DMS 273 (cell line): ENCODE data around the gene TMEM120B.
A peak's percentile ranks its signal among the peaks of the same experiment; 100 is the strongest.

Source experiments
- DNase-seq: peaks from one replicate; lab custom pipeline; 2025; ENCODE audit not compliant: unreplicated experiment; lab: John Stamatoyannopoulos, UW

The TMEM120B gene

DNA sequence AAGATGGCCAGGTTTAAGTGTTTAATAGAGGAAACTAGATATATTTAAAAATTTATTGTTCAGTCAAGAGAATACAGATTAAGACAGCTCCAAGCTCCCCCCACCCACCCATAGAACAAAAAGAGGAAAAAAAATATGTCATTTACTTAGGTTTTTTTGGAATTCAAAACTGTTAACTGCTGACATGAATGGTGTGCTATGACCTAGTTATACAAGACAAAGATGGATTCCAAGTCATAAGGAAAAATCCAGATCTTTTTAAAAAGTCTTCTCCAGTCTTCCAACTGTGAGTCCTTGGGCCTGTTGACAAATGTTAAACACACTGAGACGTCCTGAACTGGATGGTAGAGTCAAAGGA is 89.9 kb downstream of the TMEM120B start:
- DNase-seq = no peak

DNA sequence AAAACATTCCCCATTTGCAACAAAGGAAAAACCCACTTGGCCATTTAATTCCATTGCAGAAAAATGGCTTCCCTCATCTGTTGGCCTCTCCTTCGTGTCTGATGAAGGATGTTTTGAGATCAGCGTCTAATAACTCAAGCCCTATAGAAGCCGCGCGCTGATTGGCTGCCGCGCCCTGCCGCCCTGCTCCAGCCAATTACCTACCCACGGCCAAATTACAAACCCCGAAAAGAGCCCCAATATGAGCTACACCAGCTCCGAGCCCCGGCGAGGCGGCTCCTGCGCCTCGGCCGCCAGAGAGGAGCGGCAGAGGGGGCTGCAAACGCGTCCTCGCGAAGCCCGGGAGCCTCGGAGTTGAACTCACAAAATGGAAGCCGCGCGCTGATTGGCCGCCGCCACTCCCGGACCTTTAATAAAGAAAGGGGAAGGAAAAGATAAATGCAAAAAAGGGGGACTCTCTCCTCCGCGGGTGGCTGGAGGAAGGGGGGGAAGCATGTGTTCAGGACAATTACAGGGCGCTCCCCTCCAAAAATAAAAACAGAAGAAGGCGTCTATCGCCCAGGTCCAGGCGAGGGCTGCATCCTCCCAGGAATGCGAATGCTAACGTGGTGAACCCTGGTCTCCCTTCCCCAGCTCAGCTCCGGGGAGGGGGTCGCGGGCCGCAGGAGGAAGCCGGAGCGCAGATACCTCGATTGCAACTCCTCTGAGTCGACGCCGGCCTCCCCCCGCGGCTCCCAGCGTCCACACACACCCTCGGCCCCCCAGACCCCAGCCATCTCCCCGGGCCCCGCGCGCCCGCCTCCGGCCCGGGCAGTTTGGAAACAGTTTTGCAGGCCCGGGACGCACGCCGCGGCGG is 90.5 kb downstream of the TMEM120B start:
- peak; percentile 94 for DNase-seq

DNA sequence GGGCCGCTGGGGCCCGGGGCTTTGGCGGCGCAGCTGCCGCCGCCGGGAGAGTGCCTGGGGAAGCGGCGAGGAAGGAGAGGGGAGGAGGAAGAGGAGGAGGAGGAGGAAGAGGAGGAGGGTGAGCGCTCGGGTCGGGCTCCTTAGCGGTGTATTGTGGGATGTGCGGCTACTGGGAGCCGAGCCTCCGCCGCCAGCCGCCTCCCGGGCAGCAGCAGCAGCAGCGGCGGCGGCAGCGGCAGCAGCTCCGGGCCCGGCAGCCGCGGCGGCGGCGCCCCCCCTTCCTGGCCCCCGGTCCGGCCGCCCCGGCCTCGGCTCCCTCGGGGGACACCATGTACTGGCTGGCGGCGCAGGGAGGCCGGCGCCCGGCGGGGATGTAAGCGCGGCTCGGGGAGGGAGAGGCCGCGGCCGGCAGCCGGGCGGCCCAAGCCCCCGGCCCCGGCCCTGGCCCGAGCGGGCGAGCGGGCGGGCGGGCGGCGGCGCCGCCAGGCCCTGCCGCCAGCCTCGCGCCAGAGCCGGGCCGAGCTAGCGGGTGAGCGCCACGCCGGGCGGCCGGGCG is 91.4 kb downstream of the TMEM120B start, which contains the start of gene SETD1B:
SETD1B (plus strand) TSS at position 149 of the 556 bp plus-strand sequence. CDS start 729 bp downstream, outside the sequence.
- DNase-seq = peak; percentile 65

DNA sequence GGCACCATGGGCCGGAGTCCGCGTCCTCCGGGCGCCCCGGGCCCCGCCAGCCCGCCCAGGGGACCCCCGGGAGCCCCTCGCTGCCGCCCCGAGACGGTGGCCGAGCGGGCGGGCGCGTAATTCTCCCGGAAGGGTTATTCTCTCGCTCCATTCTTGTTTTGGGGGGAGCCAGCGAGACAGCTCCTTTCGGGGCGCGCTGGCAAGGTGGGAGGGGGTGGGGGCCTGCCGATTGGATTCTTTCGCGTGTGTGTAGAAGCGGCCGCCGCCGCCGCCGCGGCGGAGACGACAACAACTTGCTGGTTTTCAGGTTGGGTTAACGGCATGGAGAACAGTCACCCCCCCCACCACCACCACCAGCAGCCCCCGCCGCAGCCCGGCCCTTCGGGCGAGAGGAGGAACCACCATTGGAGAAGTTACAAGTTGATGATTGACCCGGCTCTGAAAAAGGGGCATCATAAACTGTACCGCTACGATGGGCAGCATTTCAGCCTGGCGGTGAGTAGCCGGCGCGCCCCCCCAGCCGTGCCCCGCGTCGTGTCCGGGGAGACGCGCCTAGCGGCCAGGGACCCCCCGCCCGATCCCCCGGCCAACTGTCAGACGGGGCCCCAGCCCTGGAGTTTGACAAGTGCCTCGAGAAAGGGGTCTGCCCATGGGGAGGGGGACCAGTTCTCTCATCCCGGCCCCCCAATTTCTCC is 92.0 kb downstream of the TMEM120B start:
- DNase-seq = peak; percentile 60

DNA sequence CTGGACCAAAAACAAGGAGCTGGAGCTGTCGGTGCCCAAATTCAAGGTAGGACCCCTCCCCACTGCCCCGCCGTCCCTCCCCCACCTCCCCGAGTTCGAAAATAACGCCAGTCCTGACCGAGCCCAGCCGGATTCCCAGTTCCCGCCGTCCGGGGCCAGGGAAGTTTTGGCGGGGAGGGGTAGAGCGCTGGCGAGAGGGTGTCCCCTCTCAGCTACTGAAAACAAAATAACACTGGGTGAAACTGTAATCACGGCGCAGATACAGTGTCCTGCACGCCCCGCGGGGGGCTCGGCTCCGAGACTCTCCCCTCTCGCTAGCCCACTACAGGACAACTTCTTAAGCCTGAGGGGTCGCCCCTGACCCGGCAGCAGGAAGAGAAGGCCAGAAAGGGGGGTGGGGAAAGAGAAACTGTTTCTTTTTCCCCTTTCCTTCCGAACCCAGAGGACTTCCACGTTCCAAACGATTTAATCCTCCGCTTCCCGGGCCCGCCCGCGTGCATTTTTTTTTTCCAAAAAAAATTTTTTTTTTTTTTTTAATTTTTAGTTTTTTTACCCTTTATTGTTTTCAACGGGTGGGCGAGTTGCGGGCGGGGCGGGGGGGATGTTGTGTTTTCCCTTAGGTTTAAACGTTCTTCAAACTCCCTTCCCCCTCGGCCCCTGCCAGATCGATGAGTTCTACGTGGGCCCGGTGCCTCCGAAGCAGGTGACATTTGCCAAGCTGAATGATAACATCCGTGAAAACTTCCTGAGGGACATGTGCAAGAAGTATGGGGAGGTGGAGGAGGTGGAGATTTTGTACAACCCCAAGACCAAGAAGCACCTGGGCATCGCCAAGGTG is 92.8 kb downstream of the TMEM120B start:
- peak; percentile 26 for DNase-seq

DNA sequence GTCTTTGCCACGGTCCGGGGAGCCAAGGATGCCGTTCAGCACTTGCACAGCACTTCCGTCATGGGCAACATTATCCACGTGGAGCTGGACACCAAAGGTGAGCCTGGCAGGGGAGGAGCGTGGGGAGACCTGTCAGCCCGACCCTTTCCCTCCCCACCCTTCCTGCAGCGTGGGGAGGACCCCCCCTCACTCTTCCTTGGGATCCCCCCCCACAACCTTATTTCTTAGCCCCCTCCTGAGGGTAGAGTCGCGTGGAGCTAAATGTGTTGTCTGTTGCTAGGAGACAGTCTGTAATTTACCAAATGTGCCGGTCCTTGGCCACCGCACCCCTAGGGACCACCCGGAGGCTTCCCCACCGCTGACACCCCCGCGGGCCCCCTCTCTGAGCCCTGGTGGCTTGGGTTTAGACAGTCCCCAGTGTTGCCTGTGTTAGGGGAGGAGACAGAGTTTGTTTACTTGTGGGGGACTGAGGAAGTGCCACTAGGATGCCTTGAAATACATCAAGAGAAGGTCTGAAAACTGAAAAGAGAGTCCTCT is 93.5 kb downstream of the TMEM120B start:
- no peak for DNase-seq

DNA sequence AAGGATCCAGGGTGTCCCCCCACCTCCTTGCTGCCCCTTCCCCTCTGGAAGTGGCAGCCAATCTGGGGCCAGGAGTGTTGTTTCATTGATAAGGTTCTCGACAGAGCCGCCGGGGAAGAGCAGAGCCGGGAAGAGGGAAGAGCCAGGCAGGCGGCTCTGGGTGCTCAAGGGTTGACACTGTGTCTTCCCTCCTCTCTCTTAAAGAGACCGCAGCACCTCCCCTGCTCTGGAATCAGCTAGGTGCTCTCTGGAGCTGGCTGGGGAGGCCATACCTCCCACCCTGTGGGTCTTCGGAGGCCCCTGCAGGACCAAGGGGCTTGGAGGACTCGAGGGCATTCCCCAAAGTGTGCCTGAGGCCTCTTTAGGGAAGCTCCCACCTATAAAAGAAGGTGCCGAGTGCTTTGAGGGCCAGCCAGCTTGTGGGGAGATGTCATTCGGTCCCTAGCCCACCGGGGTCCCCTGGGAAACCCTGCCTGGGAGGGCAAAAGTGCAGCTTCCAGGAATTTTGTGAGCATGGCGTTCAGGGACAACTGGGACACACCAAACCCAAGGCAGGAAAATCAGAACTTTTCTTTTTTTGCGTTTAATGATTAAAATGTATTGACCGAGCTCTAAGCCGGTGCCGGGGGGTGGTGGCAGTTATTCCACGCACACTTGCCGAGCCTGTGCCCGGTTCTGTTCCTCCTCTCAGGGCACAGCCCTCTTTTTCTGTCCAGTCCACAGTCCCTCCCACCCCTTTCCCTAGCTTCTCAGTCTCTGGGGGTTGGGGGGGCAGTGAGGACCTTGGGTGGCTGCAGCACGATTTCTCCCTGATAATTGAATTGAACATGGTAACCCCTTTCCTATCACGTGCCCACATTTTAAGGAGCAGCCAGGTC is 94.2 kb downstream of the TMEM120B start:
- no peak for DNase-seq

DNA sequence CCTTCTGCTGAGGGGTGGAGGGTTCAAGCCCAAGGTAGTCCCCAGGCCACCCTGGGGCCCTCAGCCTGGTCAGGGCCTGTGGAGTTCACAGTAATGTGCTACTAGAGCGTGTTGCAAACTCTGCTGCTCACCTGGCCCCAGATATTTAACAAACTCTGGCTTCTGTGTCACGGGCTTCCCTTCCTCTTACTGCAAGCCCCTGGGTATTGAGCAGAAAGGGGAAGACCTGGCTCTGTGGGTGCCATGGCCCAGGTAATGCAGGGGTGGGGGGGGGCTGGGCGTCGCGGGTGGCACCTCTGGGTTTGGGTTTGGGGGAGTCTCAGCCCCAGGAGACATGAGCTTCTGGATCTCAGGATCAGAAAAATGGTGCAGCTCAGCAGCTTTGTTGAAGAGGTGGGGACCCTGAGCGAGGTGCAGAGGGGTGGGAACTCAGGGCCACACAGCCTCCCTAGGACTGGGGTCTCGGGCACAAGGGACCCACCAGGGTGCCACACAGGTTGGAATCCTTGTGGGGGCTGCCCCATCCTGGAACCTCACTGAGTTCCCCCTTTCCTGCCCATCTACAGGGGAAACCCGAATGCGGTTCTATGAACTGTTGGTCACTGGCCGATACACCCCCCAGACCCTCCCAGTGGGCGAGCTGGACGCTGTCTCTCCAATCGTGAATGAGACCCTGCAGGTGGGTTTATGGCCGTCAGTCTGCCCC is 95.2 kb downstream of the TMEM120B start:
- no peak for DNase-seq

DNA sequence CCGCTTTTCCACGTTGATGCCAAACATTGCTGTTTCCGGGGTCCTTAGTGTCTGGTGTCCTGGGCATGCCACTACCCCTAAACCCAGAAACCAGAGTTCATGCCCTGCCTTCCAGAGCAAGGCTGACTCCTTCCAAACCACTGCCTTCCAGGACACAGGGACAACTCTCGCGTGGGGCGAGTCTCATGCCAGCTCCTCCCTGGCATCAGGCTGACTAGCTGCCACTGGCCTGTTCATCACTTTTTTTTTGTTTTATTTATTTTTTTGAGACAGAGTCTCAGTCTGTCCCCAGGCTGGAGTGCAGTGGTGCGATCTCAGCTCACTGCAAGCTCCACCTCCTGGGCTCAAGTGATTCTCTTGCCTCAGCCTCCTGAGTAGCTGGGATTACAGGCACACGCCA is 96.1 kb downstream of the TMEM120B start:
- DNase-seq = no peak

DNA sequence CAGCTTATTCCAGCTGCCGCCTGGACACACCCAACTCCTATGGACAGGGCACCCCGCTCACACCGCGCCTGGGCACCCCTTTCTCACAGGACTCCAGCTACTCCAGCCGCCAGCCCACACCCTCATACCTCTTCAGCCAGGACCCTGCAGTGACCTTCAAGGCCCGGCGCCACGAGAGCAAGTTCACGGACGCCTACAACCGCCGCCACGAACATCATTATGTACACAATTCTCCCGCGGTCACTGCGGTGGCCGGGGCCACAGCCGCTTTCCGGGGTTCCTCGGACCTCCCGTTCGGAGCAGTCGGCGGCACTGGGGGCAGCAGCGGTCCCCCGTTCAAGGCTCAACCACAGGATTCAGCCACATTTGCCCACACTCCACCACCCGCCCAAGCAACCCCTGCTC is 97.2 kb downstream of the TMEM120B start:
- no peak for DNase-seq

DNA sequence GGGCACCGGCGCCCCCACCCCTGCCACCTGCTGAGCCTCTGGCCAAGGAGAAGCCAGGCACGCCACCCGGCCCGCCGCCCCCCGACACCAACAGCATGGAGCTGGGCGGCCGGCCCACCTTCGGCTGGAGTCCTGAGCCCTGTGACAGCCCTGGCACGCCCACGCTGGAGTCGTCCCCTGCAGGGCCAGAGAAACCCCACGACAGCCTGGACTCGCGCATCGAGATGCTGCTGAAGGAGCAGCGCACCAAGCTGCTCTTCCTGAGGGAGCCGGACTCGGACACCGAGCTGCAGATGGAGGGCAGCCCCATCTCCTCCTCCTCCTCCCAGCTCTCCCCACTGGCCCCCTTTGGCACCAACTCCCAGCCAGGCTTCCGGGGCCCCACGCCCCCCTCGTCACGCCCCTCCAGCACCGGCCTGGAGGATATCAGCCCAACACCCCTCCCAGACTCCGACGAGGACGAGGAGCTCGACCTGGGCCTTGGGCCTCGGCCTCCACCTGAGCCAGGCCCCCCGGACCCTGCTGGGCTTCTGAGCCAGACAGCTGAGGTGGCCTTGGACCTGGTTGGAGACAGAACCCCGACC is 97.8 kb downstream of the TMEM120B start:
- no peak for DNase-seq

DNA sequence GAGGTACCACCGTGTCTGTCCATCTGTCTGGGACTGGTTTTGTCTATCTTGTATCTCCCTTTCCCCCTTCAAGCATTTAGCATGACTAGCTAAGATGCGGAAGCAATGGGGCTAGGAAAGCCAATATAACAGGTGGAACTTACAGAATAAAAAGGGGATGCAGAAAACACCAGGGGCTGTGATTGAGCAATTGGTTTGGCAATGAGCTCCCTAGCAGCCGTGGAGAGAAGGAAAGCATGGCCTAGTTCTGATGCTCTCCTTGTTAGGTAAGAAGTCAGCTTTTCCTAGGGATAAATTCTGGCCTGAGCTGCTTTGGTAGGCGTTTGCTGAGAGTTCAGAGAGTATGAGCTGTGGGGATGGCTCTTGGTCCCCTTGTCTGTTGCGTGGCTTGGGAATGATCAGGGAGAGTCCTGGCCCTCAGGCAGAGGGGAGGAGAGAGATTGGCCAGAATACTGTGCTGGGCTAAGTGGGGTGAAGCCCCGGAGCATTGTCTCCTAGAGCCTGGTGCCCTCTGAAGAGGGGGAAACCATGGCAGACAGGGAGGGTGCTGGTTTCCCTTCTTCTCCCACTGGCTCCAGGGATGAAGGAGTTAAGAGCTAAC is 98.4 kb downstream of the TMEM120B start:
- no peak for DNase-seq

DNA sequence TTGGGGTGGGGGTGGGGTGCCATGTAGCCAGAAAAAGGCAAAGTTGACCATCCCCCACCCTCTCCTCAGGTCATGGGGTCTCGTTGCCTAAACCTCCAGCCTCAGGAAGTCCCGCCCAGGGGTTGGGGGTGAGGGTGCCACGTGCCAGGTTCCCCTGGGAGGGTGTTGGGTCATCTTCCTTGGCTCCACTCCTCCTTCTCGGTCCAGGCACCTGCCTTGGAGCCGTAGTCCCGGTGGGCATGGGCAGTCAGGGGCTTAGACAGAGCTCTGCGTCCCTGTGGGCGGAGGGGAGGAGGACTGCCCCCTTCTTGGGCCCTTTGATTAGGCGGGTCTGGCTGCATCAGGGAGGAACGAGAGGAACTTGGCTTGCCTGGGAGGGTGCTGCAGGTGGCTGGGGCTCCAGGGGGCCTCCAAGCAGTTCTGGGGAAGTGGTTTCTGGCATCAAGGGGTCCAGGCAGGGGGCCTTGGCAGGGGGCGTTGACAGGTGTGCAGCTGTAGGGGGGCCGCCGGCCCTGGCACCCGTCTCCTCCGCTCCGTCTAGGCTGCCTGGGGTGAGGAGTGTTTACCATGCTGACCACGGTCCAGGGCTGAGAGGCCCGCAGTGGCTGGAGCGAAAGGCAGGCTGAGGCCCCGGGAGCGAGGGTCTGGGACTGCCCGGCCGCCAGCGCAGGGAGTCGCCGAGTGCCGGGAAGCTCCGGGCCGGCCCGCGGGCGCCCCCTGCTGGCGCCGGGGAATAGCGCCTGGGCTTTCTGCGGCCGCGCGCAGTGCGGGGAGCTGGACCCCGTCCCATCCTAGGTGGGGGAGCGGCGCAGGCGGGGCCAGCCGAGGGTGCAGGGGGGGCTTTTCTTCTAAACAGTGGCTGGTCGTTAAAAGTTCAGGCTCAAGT is 99.1 kb downstream of the TMEM120B start:
- DNase-seq = peak; percentile 76

DNA sequence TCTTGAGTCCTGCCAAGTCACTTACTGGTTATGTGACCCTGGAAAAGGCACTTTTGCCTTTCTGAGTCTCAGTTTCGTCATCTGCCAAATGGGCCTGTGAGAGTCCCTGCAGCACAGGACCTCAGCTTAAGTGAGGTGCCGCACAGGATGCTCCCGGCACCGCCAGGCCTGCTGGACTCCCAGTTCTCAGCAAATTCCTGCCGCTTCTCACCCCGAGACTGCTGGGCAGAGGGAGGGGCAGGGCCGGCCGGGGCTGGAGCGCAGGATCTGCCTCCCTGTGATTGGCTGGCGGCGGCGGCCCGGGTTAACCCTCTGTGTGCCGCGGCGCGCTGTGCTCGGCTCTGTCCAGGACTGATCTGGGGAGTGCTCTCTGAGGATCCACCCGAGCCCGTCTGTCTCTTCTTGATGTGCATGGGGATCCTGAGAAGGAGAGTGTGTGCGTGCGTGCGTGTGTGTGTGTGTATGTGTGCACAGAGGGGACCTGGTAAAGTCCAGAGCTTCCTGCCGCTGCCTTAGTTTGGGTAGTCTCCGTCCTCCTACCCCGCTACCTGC is 99.8 kb downstream of the TMEM120B start:
- DNase-seq = no peak

DNA sequence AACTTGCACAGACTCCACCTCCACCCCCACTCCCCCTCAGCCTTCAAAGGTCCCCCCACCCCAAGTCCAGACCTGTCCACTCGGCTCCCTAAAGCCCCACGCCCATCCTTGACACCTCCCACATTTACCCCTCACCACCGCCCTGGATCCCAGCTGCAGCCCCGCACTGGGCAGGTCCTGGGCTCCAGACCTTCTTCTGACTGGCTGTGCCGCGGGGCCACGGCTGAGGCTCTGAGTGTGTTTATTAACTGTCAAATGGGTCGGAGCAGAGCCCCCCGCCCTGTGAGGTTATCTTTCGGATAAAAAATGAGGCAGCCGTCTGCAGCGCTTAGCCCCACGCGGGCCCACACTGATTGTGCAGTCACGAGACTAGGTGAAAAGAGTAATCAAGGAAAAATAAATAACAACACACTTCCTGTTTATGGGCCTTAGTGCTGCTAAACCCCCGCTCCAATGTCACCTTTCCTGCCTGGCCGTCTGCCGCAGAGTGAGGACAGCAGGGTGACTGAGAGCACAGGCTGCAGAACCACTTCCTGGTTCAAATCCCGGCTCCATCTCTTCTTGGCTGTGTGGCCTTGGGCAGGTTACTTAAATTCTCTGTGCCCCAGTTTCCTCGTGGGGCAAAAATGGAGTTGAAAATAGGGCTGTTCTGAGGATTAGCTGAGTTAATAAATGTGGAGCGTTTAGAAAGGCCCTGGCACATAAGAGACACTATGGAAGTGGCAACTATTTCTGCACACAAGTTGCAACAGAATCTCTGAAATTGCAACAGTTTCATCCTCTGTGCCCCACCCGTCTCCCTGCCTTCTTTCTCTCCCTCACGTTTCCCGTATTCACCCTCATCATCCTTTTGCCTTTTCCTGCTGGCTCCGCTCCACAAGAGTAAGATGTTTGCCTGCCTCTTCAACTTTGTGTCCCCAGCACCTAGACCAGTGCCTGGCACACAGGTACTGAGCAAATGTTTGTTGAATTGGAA is 100.7 kb downstream of the TMEM120B start:
- DNase-seq = no peak

DNA sequence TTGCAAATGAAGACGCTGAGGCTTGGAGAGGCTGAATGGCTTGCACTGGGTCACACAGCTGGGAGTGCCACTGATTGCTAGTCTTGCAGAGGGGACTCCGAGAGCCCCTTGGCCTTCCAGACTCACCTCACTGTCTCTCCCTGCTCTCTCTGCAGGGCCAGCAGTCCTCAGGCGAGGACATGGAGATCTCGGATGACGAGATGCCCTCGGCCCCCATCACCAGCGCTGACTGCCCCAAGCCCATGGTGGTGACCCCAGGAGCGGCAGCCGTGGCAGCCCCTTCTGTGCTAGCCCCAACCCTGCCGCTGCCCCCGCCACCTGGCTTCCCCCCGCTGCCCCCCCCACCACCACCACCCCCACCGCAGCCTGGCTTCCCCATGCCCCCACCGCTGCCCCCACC is 101.4 kb downstream of the TMEM120B start:
- no peak for DNase-seq
